Measurements from ENCODE around the gene PABPC3.

GRCh38 chr13:25141042-25141441, 45.1 kb downstream of the PABPC3 start:
- no peak for TF ChIP-seq CTCF (IDR thresholded peaks at IDR 0.05)
- no peak for TF ChIP-seq REST (IDR thresholded peaks at IDR 0.05; ENCODE audit: insufficient read depth in 1 of 2, low read depth in 2 of 2, low read length in 1 of 2)
